GM19023 (cell line): ENCODE measurements around the gene CELF5.
"Not testable (repeated sequence)": the region's sequence is repeated elsewhere in the genome, so short reads cannot be mapped to it uniquely, and the experiment has no call there.

Experiments
- ATAC-seq: cut with Tn5 transposase; IDR thresholded peaks from one replicate; pipeline ENCODE4 v1.9.1; 2021; ENCODE audit warnings: mild to moderate bottlenecking, moderate library complexity; ENCODE audit not compliant: unreplicated experiment

Gene CELF5

DNA sequence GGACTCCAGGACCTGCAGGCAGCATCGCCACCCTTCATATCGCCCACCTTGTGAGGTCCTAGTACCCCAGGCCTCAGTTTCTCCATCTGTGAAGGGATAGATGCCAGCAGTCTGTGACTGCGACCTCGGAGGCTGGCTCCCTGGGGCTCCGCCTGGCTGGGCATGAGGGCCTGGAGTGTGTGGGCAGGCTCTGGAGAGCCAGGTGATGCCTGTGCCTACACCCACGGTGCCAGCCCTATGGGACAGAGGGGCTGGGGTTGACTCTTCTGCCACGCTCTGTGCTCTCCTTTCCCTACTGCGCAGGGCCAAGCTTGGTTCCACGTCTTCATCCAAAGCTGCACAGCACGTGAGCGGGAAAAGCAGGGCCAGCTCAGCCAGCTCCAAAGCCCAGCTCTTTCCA, 115.9 kb downstream of the CELF5 start:
- no peak for ATAC-seq

DNA sequence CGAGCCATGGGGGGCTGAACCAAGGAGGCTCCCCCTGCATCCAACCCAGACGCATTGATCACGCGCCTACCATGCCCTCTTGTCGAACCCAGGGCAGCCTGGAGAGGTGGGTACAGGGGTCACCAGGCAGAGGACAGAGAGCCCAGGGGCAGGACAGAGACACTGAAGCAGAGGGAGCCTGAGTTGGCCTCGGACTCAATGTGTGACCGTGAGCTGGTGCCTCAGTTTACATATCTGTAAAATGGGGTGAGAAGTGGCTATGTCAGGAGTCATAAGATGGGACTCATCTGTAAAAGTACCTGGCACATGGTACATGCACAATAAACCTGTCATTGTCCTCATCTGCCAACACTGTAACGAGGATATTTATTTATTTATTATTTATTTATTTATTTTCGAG, 117.8 kb downstream of the CELF5 start:
- no peak for ATAC-seq

GRCh38 chr19:3342962-3343361, 118.5 kb downstream of the CELF5 start:
- ATAC-seq = not testable (repeated sequence)

DNA sequence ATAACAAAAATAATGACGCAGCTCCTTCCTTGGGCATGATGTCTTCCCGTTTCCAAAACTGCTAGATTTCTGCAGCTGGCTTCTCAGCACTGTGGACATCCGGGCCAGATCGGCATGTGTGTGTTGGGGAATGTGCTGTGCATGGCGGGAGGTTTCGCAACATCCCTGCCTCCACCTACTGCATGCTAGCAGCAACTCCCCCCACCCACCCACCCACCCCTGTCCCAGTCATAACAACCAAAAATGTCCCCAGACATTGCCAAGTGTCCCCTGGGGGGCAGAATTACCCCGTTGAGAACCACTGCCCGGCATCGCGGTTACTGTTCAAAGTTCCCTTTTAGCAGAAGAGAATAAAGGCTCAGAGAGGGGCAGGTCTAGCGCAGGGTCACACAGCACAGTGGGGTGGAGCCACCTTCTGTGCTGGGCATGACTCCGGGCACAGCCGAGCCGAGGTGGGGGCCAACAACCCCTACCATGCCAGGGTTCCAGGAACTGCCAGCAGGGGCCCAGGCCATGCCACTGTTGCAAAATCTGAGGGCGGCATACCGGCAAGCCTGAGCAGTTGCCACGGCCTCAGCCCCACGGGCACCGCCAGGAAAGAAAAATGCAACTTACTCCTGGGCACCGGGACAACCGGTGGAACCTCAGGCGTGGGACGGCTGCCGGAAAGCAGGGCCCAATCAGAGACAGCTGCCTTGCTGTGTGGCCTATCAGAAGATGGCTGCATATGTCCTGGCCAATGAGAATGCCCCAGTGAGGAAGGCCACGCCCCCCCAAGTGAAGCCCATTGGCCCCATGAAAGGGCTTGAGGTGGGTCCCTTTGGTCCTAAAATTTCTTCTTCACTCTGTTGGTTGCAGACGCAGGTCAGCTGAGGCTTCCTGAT, 119.4 kb downstream of the CELF5 start:
- ATAC-seq = no peak

GRCh38 chr19:3344608-3345598, 120.4 kb downstream of the CELF5 start:
- no peak for ATAC-seq

DNA sequence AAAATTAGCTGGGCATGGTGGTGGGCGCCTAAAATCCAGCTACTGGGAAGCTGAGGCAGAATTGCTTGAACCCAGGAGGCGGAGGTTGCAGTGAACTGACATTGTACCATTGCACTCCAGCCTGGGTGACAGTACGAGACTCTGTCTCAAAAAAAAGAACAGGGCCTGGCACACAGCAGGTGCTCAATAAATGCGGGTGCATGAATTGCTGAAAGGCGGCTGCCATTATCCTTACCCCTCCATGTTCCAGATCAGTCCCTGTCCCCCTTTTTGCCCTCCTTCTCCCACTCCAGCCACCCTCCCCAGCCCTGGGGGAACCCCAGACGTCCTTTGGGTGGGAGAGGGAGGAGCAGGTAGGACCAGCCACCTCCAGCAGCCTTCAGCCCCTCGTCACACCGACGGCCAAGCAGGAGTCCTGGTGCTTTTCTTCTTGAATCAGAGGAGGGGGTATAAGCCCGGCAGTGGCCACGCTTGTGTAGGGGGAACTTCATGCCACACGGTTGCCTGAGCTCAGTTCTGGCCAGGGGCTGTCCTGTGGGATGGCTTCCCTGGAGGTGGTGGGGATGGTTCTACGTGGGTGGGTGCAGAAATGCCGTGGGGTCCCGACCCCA, 121.5 kb downstream of the CELF5 start:
- no peak for ATAC-seq
